Stomach (tissue), 9 donors: Measurements from ENCODE around the gene PDLIM7. TPM values are rescaled to one million over a fixed set of nuclear protein-coding genes. Genes with fewer than 3 reads are reported as not detected.
A peak's percentile ranks its signal among the peaks of the same experiment; 100 is the strongest.
"Not testable (repeated sequence)": the region's sequence is repeated elsewhere in the genome, so short reads cannot be mapped to it uniquely, and the experiment has no call there.

Experiments
- DNase-seq, 2 donors: peaks; one replicate each; pipeline versions ENCODE4 v3.0.0 to v3.0.0-alpha.2; 2013 to 2019
- H3K27ac ChIP-seq, 5 donors: fragments of 200-600 bp in 4 of 5; sonication (generic) in 4 of 5; one replicate each; pipeline ENCODE4 v1.5.1; 2013 to 2019; ENCODE audit warnings: mild to moderate bottlenecking in 1 of 5, moderate library complexity in 1 of 5
- H3K27me3 ChIP-seq, 3 donors: fragments of 200-600 bp; sonication (generic); one replicate each; pipeline ENCODE4 v1.5.1; 2017 to 2019; ENCODE audit warnings: mixed run types in 1 of 3
- H3K36me3 ChIP-seq, 4 donors: fragments of 200-600 bp; sonication (generic); 1 replicate in 3 of 4; 2 replicates in 1 of 4; pipeline ENCODE4 v1.5.1; 2016 to 2019
- H3K4me1 ChIP-seq, 4 donors: fragments of 200-600 bp; sonication (generic); one replicate each; pipeline ENCODE4 v1.5.1; 2016 to 2019
- H3K4me3 ChIP-seq, 4 donors: fragments of 200-600 bp; sonication (generic) in 3 of 4; one replicate each; pipeline ENCODE4 v1.5.1; 2016 to 2019; ENCODE audit warnings: mild to moderate bottlenecking in 1 of 4
- H3K9me3 ChIP-seq, 4 donors: fragments of 200-600 bp; sonication (generic); one replicate each; pipeline ENCODE4 v1.5.1; 2016 to 2019
- CTCF ChIP-seq, 7 experiments: fragments of 450-650 bp in 4 of 7; fragments of 200-600 bp in 3 of 7; sonication (generic) in 3 of 7; IDR thresholded peaks; one replicate each; pipeline ENCODE4 v1.5.1; 2016 to 2019; ENCODE audit warnings: antibody characterized with exemption in 7 of 7, control low read depth in 2 of 7, mild to moderate bottlenecking in 1 of 7
- EP300 ChIP-seq: sonication (generic); formaldehyde crosslinking; IDR thresholded peaks from one replicate; pipeline ENCODE4 v1.6.1; 2017; ENCODE audit warnings: antibody characterized with exemption
- POLR2A ChIP-seq, 4 donors: fragments of 450-650 bp; IDR thresholded peaks; one replicate each; pipeline ENCODE4 v1.6.1; 2016; ENCODE audit warnings: antibody characterized with exemption in 4 of 4, control low read depth in 2 of 4, mild to moderate bottlenecking in 1 of 4, moderate library complexity in 1 of 4
- POLR2AphosphoS5 ChIP-seq, 3 donors: sonication (generic); formaldehyde crosslinking; IDR thresholded peaks; one replicate each; pipeline ENCODE4 v1.6.1; 2016; ENCODE audit warnings: antibody characterized with exemption in 3 of 3
- WGBS, 5 donors: extraction: QIAGEN DNeasy Blood & Tissue Kit in 3 of 5; methylation state at CpG; one replicate each; pipeline versions ENCODE4 v1.1.5 to v1.1.7; 2013 to 2018; 5-methylcytosine and 5-hydroxymethylcytosine counted together
- intact Hi-C: fragments of 100-400 bp; cut with DNase I; formaldehyde crosslinking; loops from one replicate; pipeline ENCODE4 v1.15.1; 2023; ENCODE audit warnings: low total_unique reads
- polyA plus RNA-seq, 3 donors: library from polyadenylated mRNA; stranded (reverse); fragments of 200-250 nt; gene quantifications; one replicate each; pipeline ENCODE4 v1.2.3, GENCODE V29; 2013
- total RNA-seq, 5 donors: library from RNA; depleted of rRNA; stranded (reverse); fragments of >200 nt; gene quantifications; one replicate each; pipeline versions ENCODE4 v1.1.0 to v1.2.3, GENCODE V29; 2014 to 2016
- donor health status: healthy with polysubstance abuse.
- donor health status: Bipolar disorder and iron deficiency.
- donor health status: healthy.

The PDLIM7 gene
- total and polyA plus RNA-seq, 8 donors: 14.6 to 142 (median 86.8) TPM

GRCh38 chr5:177489119-177489716, 8.2 kb downstream of the PDLIM7 start:
- peak; percentile 68 to 86 for DNase-seq
- peak overlapping the region in 2 of 5 donors; percentile 89 to 90 for H3K27ac ChIP-seq
- TF ChIP-seq POLR2A (IDR thresholded peaks at IDR 0.05) (no peak), CTCF (IDR thresholded peaks at IDR 0.05) (peak in 1 of 7 experiments; percentile 19), EP300 (no peak), POLR2AphosphoS5 (IDR thresholded peaks at IDR 0.05) (peak in 1 of 3 donors; percentile 40)
- H3K4me3 ChIP-seq: no peak overlapping the region
- intact Hi-C loops: no loop called here
- H3K4me1 ChIP-seq: peaks cover 18 to 77% (median 47%) of the 10 kb centered on the region in 4 donors
- no peaks in the 10 kb centered on the region for H3K27me3 ChIP-seq
- H3K36me3 ChIP-seq: peaks cover 28 to 87% (median 74%) of the 10 kb centered on the region in 4 donors
- 28 to 54% (median 46%) methylated on average over 23 to 26 of the region's 26 CpGs for WGBS, 5 donors
- H3K9me3 ChIP-seq: no peaks in the 10 kb centered on the region

- Histone ChIP-seq H3K36me3 (peaks cover 40 to 99% (median 84%) of the 10 kb centered on the region in 4 donors), H3K4me3 (no peak overlapping the region), H3K4me1 (peaks cover 8 to 77% (median 42%) of the 10 kb centered on the region in 4 donors), H3K9me3 (no peaks in the 10 kb centered on the region), H3K27ac (peak overlapping the region in 1 of 5 donors; percentile 46), H3K27me3 (no peaks in the 10 kb centered on the region)
- DNase-seq: no peak
- TF ChIP-seq EP300 (no peak), POLR2AphosphoS5 (IDR thresholded peaks at IDR 0.05) (no peak), POLR2A (IDR thresholded peaks at IDR 0.05) (no peak)
- 77 to 93% (median 88%) methylated on average over 3 to 15 of the region's 15 CpGs for WGBS, 5 donors
- intact Hi-C loops: no loop called here
These were observed 9.4 kb downstream of the PDLIM7 start for GRCh38 chr5:177487975-177488374.

GRCh38 chr5:177487144-177487543, 10.3 kb downstream of the PDLIM7 start:
- TF ChIP-seq POLR2AphosphoS5 (IDR thresholded peaks at IDR 0.05) (no peak), CTCF (IDR thresholded peaks at IDR 0.05) (no peak), EP300 (no peak), POLR2A (IDR thresholded peaks at IDR 0.05) (no peak)
- WGBS, 5 donors: 86 to 94% (median 90%) methylated on average over 8 of the region's 8 CpGs
- Histone ChIP-seq H3K4me3 (no peak overlapping the region), H3K27ac (no peak overlapping the region), H3K36me3 (peaks cover 39 to 93% (median 81%) of the 10 kb centered on the region in 4 donors), H3K4me1 (peaks cover 8 to 72% (median 40%) of the 10 kb centered on the region in 4 donors), H3K9me3 (no peaks in the 10 kb centered on the region), H3K27me3 (no peaks in the 10 kb centered on the region)
- intact Hi-C loops: no loop called here
- no peak for DNase-seq

- peaks cover 36 to 91% (median 76%) of the 10 kb centered on the region in 4 donors for H3K36me3 ChIP-seq
- DNase-seq: no peak
- no peaks in the 10 kb centered on the region for H3K27me3 ChIP-seq
- TF ChIP-seq EP300: no peak
- TF ChIP-seq POLR2A (IDR thresholded peaks at IDR 0.05): no peak
- TF ChIP-seq POLR2AphosphoS5 (IDR thresholded peaks at IDR 0.05): no peak
- TF ChIP-seq CTCF (IDR thresholded peaks at IDR 0.05): no peak
- peaks cover 8 to 72% (median 37%) of the 10 kb centered on the region in 4 donors for H3K4me1 ChIP-seq
- H3K4me3 ChIP-seq: no peak overlapping the region
- 88 to 98% (median 95%) methylated on average over 3 of the region's 3 CpGs for WGBS, 5 donors
- intact Hi-C loops: no loop called here
- no peak overlapping the region for H3K27ac ChIP-seq
- no peaks in the 10 kb centered on the region for H3K9me3 ChIP-seq
These were observed 11.1 kb downstream of the PDLIM7 start for GRCh38 chr5:177486256-177486655.

- H3K36me3 ChIP-seq: peaks cover 32 to 87% (median 72%) of the 10 kb centered on the region in 4 donors
- 93 to 100% (median 96%) methylated on average over 3 of the region's 3 CpGs for WGBS, 5 donors
- H3K9me3 ChIP-seq, DNase-seq, H3K27me3 ChIP-seq, H3K4me3 ChIP-seq, intact Hi-C loops: not testable (repeated sequence)
- peak overlapping the region in 2 of 5 donors; percentile 16 to 26 for H3K27ac ChIP-seq
- H3K4me1 ChIP-seq: peaks cover 8 to 71% (median 37%) of the 10 kb centered on the region in 4 donors
These were observed 11.7 kb downstream of the PDLIM7 start for GRCh38 chr5:177485753-177486152.
